HFF-Myc (cell line): ENCODE results near the gene NOTCH2NLA.
"Not testable (repeated sequence)": the region's sequence is repeated elsewhere in the genome, so short reads cannot be mapped to it uniquely, and the experiment has no call there.

Experiments used
- DNase-seq: peaks from one replicate; pipeline ENCODE4 v3.0.0-alpha.2; 2011; ENCODE audit warnings: low read depth; ENCODE audit errors: extremely low read depth
- H3K4me3 ChIP-seq: replicated peaks from 2 replicates; pipeline ENCODE4 v1.5.1; 2011; ENCODE audit warnings: low read depth, mild to moderate bottlenecking, control low read depth, low read length

NOTCH2NLA gene

DNA sequence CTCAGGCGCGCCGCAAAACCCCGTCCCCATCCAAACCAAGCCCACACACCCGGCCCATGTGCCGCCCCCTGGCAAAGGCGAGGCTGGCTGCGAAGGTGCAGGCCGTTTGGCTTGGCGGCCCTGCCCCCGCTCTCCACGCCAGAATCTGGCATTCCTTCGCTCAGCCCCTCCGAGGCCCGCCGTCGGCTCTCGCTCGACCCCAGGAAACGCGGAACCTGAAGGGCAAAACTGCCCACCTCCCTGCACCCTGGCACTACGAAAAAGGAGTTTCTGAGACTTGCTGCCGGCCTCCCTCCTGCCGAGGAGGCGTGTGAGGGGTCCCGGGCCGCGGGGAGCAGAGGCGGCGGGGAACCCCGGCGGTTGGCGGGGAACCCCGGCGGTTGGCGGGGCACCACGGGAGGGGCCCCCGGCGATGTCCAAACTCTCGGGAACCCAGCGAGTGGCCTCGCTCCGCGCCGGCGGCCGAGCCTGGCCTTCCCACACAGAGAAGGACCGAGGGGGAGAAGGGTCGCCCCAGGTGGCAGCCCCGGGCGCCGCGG is 608 bp downstream of the NOTCH2NLA start:
- DNase-seq = not testable (repeated sequence)
- H3K4me3 ChIP-seq = peak overlapping the region; percentile 44

DNA sequence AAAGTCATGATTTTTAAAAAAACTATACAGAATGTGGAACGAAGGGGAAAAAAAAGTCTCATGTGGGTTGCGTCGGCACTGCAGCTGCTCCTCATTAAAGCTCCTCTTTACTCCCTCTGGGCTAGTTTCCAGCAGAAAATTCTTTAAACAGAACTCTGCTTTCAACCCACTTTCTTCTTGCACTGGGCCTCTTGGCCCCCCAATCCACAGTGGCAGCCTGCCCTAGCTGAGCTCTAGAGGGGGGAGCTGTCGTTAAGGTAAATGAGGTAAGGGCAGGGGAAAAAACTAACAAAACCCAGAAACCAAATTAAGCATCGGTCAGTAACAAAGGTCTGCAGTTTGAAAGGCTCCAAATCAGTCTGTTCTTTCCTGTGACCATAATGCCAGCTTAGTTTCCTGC is 54.3 kb downstream of the NOTCH2NLA start:
- not testable (repeated sequence) for H3K4me3 ChIP-seq, DNase-seq

DNA sequence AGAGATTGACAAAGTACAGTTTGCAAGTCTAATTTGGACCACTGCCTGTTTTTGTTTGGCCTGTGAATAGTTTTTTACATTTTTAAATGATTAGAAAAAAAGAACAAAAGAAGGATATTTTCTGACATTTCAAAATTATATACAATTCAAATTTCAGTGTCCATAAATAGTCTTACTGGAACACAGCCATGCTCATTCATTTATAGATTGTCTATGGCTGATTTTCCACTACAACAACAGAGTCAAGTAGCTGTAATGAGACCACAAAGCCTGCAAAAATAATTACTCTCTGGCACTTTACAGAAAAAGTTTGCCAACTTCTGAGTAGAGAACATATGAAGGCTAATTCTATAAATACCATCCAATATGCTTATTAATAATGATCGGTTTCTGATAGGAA is 61.1 kb downstream of the NOTCH2NLA start:
- not testable (repeated sequence) for H3K4me3 ChIP-seq

DNA sequence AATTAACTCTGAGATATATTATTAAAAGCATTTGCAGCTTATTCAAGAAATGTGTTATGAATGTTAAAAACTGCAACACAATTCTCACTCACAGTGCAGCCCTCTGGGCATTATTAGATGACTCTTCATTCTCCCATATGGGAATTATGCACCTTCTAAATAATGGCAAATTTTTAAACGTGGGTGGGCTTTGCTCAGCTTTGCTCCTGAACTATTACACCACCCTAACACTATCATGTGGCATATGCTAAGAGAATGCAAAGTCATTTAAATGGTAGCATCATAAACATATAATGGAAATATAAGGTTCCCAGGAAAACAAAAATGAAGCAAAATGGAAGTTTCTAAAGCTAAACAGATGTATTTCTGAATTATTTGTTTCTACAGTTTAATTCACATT is 61.5 kb downstream of the NOTCH2NLA start:
- H3K4me3 ChIP-seq, DNase-seq: not testable (repeated sequence)

More for the DNA sequence above, 61.1 kb downstream of the NOTCH2NLA start:
- DNase-seq = not testable (repeated sequence)

DNA sequence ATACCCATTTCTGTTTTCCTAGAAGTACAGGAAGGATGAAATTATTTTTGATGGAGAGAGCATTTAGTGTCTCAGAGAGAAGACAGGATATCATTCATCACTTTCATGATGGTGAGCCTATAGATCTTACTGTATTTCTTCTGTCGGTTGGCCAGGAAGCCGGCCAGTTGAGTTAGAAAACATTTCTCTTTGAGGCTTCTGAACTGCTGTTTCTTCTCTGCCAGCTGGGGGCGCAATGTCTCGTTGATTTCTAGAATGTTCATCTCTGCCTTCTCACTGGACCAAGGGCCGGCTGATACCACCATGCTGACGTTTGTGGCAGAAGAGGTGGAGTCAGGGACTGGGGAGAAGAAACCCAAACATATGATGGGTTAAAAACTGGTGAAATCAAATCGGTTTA is 84.4 kb downstream of the NOTCH2NLA start, which contains the start of gene NBPF10:
Gene NBPF10 (minus strand): TSS at position 340 of the 400 bp plus-strand sequence. CDS start 35 bp downstream, at position 305.
- H3K4me3 ChIP-seq, DNase-seq: not testable (repeated sequence)
